OCI-M1 (cell line): ENCODE measurements around the gene FAM168A.
"Not testable (repeated sequence)": the region's sequence is repeated elsewhere in the genome, so short reads cannot be mapped to it uniquely, and the experiment has no call there.

Experiments used
- DNase-seq: peaks from one replicate; lab custom pipeline; 2025; lab: John Stamatoyannopoulos, UW

Gene FAM168A

DNA sequence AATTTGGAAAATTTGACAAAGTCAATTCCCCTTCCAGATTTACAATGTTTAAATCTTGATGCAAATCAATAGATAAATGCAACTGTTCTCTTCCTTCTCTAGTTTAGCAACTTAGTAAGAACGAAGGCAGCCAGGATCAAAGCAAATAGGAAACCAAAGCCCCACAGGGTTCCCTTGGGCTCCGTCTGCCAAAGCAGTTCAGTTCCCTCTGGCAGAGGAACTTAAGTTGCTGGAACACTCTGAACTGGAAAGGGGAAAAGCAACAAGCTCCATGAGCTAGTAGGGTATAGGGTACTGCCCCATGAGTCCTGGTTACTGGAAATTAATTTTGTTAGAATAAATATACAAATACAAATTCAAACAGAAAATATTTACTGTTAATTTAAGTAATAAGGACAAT lies 130.4 kb downstream of the FAM168A start:
- DNase-seq: no peak

GRCh38 chr11:73466643-73467042 lies 131.3 kb downstream of the FAM168A start:
- DNase-seq: no peak

DNA sequence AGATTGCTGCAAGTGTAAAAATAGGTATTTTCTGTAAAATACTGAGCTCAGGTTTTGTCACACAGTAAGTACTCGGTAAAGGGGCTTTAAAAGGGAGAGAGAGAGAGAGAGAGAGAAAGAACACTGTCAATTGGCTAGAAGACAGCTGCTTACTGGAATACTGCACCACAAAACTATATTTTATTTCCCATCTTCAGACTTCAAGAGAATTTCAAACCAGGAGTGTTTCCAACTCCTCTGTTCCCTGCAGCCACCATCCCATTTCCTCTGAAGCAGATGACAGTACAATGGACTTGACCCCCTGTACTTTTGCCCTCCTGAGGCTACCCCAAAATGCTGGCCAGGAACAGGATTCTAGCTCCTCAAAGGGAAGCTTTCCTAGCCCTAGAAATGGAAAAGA lies 132.0 kb downstream of the FAM168A start:
- DNase-seq: no peak

- peak; percentile 54 for DNase-seq
Observed at GRCh38 chr11:73465023-73465675, 132.8 kb downstream of the FAM168A start.

- no peak for DNase-seq
Observed at GRCh38 chr11:73464347-73464746, 133.6 kb downstream of the FAM168A start.

- DNase-seq: no peak
Observed at GRCh38 chr11:73463359-73463758, 134.6 kb downstream of the FAM168A start.

DNA sequence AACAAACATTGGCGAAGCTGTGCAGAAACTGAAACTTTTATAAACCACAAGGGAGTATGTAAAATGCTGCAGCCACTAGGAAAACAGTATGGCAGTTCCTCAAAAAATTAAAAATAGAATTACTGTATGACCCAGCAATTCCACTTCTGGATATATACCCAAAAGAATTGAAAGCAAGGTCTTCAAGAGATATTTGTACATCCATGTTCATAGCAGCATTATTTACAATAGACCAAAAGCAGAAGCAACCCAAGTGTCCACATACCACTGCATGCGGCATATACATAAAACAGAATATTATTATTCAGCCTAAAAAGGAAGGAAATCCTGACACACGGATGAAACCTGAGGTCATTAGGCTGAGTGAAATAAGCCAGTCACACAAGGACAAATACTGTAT lies 135.9 kb downstream of the FAM168A start:
- peak; percentile 88 for DNase-seq

GRCh38 chr11:73461335-73461840 lies 136.5 kb downstream of the FAM168A start:
- DNase-seq: peak; percentile 75

DNA sequence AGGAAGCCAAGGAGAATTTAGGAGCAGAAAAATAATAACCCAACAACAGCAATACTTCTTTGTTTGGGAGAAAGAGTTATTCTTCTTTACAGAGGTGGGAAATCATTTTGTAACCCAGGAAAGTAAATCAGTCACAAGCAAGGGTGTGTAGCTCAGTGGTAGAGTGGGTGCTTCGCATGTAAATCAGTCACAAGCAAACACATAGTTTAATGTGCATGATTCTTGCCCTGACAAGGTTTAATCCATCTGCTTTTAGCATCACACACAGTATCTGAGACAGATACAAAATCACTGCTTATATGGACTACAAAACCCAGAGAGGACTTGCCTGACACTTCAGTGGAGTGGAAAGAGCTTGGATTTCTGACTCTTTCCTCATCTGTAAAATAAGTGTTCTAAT lies 139.7 kb downstream of the FAM168A start:
- DNase-seq: no peak

GRCh38 chr11:73454987-73455386 lies 142.9 kb downstream of the FAM168A start:
- no peak for DNase-seq

GRCh38 chr11:73453562-73453961 lies 144.3 kb downstream of the FAM168A start:
- peak; percentile 93 for DNase-seq

- DNase-seq: no peak
Observed at GRCh38 chr11:73452726-73453125, 145.2 kb downstream of the FAM168A start.

DNA sequence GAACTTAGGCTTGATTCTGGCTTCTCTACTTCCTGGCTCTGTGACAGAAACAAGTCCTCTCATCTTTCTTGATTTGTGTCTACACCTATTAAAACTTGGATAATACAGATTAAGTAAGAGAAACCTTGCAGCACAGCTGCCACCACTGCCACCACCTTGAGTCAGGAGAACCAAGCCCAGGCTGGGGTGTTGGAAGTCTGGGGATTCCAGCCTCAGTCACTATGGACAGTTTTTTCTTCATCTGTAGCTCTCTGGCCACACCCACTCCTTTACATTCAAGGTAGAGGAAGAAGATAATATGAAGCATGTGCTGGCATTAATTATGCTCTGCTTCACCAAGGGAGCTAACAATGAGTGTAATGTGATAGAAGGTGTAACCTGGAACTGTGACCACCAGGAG lies 146.0 kb downstream of the FAM168A start:
- no peak for DNase-seq

GRCh38 chr11:73446766-73447165 lies 151.1 kb downstream of the FAM168A start:
- DNase-seq: no peak

GRCh38 chr11:73445980-73446379 lies 151.9 kb downstream of the FAM168A start:
- no peak for DNase-seq

DNA sequence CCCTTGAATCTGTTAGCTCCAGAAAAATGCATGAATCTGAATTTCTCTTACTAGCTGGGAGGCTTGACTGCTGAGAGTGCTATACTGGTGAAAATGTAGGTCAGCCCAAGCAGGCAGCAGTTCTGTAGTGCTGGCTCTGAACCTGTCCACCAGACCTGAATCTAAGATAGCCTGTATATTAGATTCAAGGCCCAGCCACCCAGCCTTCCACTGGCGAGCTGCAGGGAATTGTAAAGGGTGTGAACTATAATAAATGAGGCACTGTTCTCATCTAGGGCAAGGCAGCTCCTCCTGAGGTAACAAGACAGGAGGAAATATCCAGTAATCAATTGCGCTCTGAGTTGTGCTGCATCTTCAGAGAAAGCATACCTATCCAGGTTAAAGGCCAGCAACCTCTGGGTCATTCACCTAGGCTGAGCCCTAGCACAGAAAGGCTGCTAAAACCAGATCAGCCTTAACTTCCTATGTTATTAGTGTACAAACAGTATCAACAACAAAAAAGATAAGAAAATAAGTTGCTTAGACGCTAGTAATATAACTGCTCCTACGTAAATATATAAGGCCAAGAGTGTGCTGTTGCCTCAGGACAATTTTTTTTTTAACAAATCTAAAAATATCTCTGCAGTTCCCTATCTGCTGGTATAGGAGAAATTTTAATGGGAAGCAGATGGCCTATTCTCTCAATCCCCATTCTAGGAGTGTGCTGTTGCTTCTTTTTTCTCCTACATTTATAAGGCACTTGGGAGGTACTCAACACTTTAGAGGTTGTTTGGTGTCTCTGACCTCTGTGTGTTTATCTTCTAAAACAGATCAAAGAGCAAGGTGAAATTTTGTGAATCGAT lies 158.7 kb downstream of the FAM168A start:
- DNase-seq: no peak

DNA sequence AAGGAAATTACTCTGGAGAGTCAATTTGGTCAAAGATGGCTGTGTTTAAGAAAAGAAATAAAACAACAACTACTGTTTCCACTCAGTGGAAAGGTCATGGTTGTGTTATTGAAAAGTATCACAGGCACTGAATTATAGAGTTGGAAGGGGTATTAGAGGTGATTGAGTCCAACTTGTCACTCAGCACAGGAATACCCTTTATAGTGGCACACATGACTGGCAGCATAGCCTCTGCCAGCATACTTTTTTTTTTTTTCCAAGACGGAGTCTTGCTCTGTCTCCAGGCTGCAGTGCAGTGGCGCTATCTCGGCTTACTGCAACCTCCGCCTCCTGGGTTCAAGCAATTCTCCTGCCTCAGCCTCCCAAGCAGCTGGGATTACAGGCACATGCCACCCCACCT lies 161.1 kb downstream of the FAM168A start:
- DNase-seq: not testable (repeated sequence)

DNA sequence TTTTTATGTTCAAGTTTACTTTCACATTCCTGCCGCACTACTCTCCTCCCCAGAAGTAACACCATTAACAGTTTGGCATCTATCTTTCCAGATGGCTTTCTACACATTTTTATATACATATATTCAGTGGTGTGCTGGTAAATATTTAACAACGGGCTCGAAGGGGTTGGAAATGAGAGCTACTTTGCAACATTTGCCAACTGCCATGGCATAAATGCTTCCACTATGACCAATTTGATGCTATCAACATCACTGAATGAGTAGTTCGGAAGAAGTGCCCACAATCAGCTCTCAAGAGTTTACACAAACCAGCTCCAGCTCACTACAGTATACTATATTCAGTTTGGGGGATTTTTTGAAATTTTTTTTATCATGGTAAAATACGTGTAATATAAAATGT lies 166.5 kb downstream of the FAM168A start:
- DNase-seq: no peak

GRCh38 chr11:73430326-73430725 lies 167.6 kb downstream of the FAM168A start:
- no peak for DNase-seq

GRCh38 chr11:73429121-73429750 lies 168.7 kb downstream of the FAM168A start:
- DNase-seq: peak; percentile 44

DNA sequence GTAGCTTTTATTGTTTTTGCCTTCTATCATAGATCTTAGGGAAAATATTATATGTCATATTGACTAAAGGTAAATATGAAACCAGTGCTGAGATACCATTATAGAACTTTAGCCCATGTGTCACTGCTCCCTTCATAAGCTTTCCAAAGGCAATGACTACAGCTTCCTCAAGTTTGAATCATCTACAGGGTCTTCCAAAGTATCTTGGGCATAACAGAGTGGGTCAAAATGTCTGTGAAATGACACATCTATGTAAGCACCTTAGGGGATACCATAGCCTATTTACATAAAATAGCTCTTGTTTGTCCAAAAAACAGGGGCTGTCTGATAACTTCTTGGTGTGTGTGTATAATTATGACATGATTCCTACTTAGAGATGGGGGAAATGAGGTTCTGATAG lies 169.2 kb downstream of the FAM168A start:
- DNase-seq: no peak

- DNase-seq: no peak
Observed at GRCh38 chr11:73428227-73428626, 169.7 kb downstream of the FAM168A start.
